Neural progenitor cell (in vitro differentiated cells): Measurements from ENCODE around the gene DVL1. TPM values are rescaled to one million over a fixed set of nuclear protein-coding genes. Genes with fewer than 3 reads are reported as not detected.

Experiments used
- DNase-seq: peaks from one replicate; pipeline ENCODE4 v3.0.0-alpha.2; 2016; ENCODE audit warnings: low spot score
- H2AFZ ChIP-seq: fragments of 200-600 bp; sonication (generic); replicated peaks from 2 replicates; pipeline ENCODE4 v1.6.1; 2016; ENCODE audit warnings: antibody characterized with exemption
- H3F3A ChIP-seq: fragments of 200-600 bp; sonication (generic); 2 replicates; pipeline ENCODE4 v1.6.1; 2016; ENCODE audit warnings: antibody characterized with exemption, low read depth
- H3K27ac ChIP-seq: fragments of 200-600 bp; sonication (generic); 2 replicates; pipeline ENCODE4 v1.5.1; 2016; ENCODE audit warnings: mild to moderate bottlenecking
- H3K27me3 ChIP-seq: fragments of 200-600 bp; sonication (generic); 2 replicates; pipeline ENCODE4 v1.6.1; 2016; ENCODE audit warnings: mild to moderate bottlenecking, moderate library complexity
- H3K36me3 ChIP-seq: fragments of 200-600 bp; sonication (generic); 2 replicates; pipeline ENCODE4 v1.5.1; 2016
- H3K4me1 ChIP-seq: fragments of 200-600 bp; sonication (generic); 2 replicates; pipeline ENCODE4 v1.6.1; 2016; ENCODE audit warnings: mixed run types
- H3K4me2 ChIP-seq: fragments of 200-600 bp; sonication (generic); 2 replicates; pipeline ENCODE4 v1.6.1; 2016
- H3K4me3 ChIP-seq: fragments of 200-600 bp; sonication (generic); 2 replicates; pipeline ENCODE4 v1.5.1; 2016
- H3K79me2 ChIP-seq: fragments of 200-600 bp; sonication (generic); 2 replicates; pipeline ENCODE4 v1.6.1; 2016; ENCODE audit warnings: low read depth
- H3K9ac ChIP-seq: fragments of 200-600 bp; sonication (generic); 2 replicates; pipeline ENCODE4 v1.6.1; 2016
- H3K9me3 ChIP-seq: fragments of 200-600 bp; sonication (generic); 2 replicates; pipeline ENCODE4 v1.5.1; 2016; ENCODE audit warnings: low read depth
- H4K20me1 ChIP-seq: fragments of 200-600 bp; sonication (generic); 2 replicates; pipeline ENCODE4 v1.6.1; 2016; ENCODE audit warnings: low read depth
- H3K27ac Mint-ChIP-seq: 3 replicates; pipeline ENCODE4 v1.8.0; 2021; ENCODE audit warnings: mixed read lengths
- H3K27me3 Mint-ChIP-seq: 2 replicates; pipeline ENCODE4 v1.8.0; 2022; ENCODE audit warnings: low read depth, mild to moderate bottlenecking, inconsistent platforms, moderate library complexity, mixed read lengths; ENCODE audit not compliant: insufficient read depth
- H3K36me3 Mint-ChIP-seq: 3 replicates; pipeline ENCODE4 v1.8.0; 2021; ENCODE audit warnings: mixed read lengths
- H3K4me1 Mint-ChIP-seq: 3 replicates; pipeline ENCODE4 v1.8.0; 2021; ENCODE audit warnings: mixed read lengths
- H3K4me3 Mint-ChIP-seq: 3 replicates; pipeline ENCODE4 v1.8.0; 2021; ENCODE audit warnings: mild to moderate bottlenecking, moderate library complexity, mixed read lengths
- H3K9me3 Mint-ChIP-seq: 3 replicates; pipeline ENCODE4 v1.8.0; 2020; ENCODE audit warnings: mixed read lengths
- EZH2 ChIP-seq: fragments of 200-600 bp; sonication (generic); IDR thresholded peaks from 2 replicates; pipeline ENCODE4 v1.6.1; 2017; ENCODE audit warnings: antibody characterized with exemption, mild to moderate bottlenecking, moderate library complexity
- EZH2phosphoT487 ChIP-seq: fragments of 200-600 bp; sonication (generic); IDR thresholded peaks from 2 replicates; pipeline ENCODE4 v1.6.1; 2017; ENCODE audit warnings: antibody characterized with exemption
- total RNA-seq: library from RNA; depleted of rRNA; stranded (reverse); fragments of >200 nt; gene quantifications from 2 replicates; pipeline ENCODE4 v1.2.3, GENCODE V29; 2015; ENCODE audit warnings: low replicate concordance
- TF ChIP-seq, protein P1 (sequence below): fragments of 200-600 bp; sonication (generic); IDR thresholded peaks from 2 replicates; pipeline ENCODE4 v1.5.1; 2017; ENCODE audit warnings: antibody characterized with exemption, mild to moderate bottlenecking

The DVL1 gene
- total RNA-seq, 1 donor from 2014 or later = 14.5 TPM

DNA sequence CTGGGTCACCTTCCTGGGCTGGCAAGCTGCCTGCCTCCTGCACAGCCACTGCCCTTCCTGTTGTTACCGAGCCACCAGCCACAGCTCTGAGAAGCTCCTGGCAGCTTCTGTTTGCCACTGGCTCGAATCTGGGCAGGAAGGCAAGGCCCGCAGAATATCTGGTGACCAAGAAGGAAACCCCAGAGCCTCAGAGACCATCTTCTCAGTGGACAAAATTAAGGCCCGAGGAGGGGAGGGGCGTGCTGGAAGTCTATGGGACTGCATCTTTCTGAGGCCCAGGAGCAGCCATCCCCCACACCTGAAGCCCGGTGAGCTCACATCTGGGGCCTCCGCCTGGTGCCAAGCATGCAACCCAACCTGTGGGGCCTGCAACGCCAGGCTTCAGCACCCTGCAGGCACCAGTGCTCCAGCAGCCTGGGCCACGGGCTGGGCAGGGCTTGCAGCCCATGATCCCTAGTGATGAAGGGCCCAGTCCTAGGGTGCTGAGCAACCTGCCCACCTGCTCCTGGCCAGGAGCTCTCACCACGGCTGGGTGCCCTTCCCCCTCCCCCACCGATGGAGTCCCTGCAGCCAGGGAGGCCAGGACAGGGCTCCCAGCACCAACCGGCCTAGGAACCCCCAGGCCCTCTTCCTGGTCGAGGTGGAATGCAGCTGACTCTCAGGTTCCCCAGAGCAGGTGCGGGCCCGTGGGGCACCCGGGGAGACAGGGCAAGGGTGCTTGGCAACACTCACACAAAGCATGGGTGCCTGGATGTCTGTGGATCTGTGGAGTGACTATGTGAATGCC lies 23.7 kb downstream of the DVL1 start:
- peaks cover 48% of the 10 kb centered on the region for H3K79me2 ChIP-seq
- H3K4me1 ChIP-seq = peaks cover 4% of the 10 kb centered on the region
- peak overlapping the region; percentile 93 for H3K9ac ChIP-seq
- H3K4me2 ChIP-seq = peak overlapping the region; percentile 99
- H4K20me1 ChIP-seq = peaks cover 59% of the 10 kb centered on the region
- Mint-ChIP-seq H3K36me3 (peaks cover 6% of the 10 kb centered on the region), H3K27ac (no peak overlapping the region), H3K9me3 (no peaks in the 10 kb centered on the region), H3K27me3 (peaks cover 11% of the 10 kb centered on the region), H3K4me3 (peak overlapping the region; percentile 79), H3K4me1 (peaks cover 11% of the 10 kb centered on the region)
- DNase-seq = no peak
- no peak for TF ChIP-seq EZH2phosphoT487
- no peak for TF ChIP-seq EZH2
- TF ChIP-seq, protein P1, sequence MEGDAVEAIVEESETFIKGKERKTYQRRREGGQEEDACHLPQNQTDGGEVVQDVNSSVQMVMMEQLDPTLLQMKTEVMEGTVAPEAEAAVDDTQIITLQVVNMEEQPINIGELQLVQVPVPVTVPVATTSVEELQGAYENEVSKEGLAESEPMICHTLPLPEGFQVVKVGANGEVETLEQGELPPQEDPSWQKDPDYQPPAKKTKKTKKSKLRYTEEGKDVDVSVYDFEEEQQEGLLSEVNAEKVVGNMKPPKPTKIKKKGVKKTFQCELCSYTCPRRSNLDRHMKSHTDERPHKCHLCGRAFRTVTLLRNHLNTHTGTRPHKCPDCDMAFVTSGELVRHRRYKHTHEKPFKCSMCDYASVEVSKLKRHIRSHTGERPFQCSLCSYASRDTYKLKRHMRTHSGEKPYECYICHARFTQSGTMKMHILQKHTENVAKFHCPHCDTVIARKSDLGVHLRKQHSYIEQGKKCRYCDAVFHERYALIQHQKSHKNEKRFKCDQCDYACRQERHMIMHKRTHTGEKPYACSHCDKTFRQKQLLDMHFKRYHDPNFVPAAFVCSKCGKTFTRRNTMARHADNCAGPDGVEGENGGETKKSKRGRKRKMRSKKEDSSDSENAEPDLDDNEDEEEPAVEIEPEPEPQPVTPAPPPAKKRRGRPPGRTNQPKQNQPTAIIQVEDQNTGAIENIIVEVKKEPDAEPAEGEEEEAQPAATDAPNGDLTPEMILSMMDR = no peak
- H3F3A ChIP-seq = peaks cover 9% of the 10 kb centered on the region
- H3K36me3 ChIP-seq = no peaks in the 10 kb centered on the region
- H3K9me3 ChIP-seq = no peaks in the 10 kb centered on the region
- no peak overlapping the region for H2AFZ ChIP-seq
- peak overlapping the region; percentile 90 for H3K4me3 ChIP-seq
- no peaks in the 10 kb centered on the region for H3K27me3 ChIP-seq
- H3K27ac ChIP-seq = no peak overlapping the region

DNA sequence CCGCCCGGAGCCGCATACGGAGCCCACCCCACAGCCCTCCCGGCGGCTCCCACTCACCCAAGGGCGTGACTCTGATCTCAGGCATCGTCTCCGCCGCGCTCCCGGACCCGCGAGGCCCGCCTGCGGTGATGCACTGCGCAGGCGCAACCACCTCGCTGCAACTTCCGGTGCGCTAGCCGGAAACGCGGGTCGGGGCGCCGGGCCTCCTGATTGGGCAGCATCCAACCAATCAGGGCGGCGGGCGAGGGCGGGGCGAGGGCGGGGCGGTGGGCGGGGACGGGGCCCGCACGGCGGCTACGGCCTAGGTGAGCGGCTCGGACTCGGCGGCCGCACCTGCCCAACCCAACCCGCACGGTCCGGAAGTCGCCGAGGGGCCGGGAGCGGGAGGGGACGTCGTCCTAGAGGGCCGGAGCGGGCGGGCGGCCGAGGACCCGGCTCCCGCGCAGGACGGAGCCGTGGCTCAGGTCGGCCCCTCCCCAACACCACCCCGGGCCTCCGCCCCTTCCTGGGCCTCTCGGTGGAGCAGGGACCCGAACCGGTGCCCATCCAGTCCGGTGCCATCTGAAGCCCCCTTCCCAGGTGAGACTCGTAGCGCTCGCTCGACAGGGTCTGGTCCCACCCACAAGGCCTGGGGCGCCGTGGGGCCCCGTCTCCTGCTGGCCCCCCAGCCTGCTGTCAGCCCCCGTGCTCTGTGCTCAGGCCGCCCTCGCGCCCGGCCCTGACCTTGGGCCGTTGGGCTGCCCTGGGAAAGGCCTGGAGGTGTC lies 24.5 kb downstream of the DVL1 start, which contains the start of the genes CPTP and INTS11:
TSS of gene CPTP (plus strand) at position 279 of the 764 bp plus-strand sequence. CDS start 2,109 bp downstream, outside the sequence.
TSS of gene INTS11 (minus strand) at position 137 of the 764 bp plus-strand sequence. CDS start at position 85, 52 bp downstream.
- peak; percentile 97 for DNase-seq
- Mint-ChIP-seq H3K27ac (peak within 1 kb of the TSS; percentile 7), H3K36me3 (peaks cover 4% of the 10 kb centered on the region), H3K4me3 (peak within 1 kb of the TSS; percentile 91), H3K4me1 (peaks cover 11% of the 10 kb centered on the region), H3K27me3 (peaks cover 10% of the 10 kb centered on the region), H3K9me3 (no peaks in the 10 kb centered on the region)
- peaks cover 4% of the 10 kb centered on the region for H3F3A ChIP-seq
- H3K4me2 ChIP-seq = peak within 1 kb of the TSS; percentile 99
- peaks cover 59% of the 10 kb centered on the region for H4K20me1 ChIP-seq
- no peaks in the 10 kb centered on the region for H3K36me3 ChIP-seq
- H2AFZ ChIP-seq = peak within 1 kb of the TSS; percentile 83
- H3K27me3 ChIP-seq = no peaks in the 10 kb centered on the region
- peak within 1 kb of the TSS; percentile 90 for H3K4me3 ChIP-seq
- H3K4me1 ChIP-seq = peaks cover 4% of the 10 kb centered on the region
- H3K27ac ChIP-seq = no peak within 1 kb of the TSS
- H3K79me2 ChIP-seq = peaks cover 56% of the 10 kb centered on the region
- peak within 1 kb of the TSS; percentile 93 for H3K9ac ChIP-seq
- TF ChIP-seq EZH2phosphoT487 = no peak
- TF ChIP-seq, protein P1 = no peak
- TF ChIP-seq EZH2 = no peak
- no peaks in the 10 kb centered on the region for H3K9me3 ChIP-seq

DNA sequence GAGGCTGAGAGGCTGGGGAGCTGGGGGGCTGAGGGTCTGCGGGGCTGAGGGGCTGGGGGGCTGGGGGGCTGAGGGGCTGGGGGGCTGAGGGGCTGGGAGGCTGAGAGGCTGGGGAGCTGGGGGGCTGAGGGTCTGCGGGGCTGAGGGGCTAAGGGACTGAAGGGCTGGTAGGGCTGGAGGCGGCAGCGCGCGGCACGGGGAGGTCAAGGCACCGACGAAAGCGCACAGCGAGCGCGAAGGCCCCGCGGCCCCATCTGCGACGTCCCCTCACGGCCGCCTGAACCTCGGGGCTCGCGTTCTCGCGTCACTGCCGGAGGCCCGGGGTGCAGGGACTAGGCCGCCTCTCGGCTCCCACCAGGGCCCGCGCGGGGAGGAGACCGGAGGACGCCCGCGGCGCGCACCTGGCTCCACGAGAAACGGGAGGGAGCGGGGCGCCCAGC lies 25.1 kb downstream of the DVL1 start:
- no peaks in the 10 kb centered on the region for H3K9me3 ChIP-seq
- H3K4me2 ChIP-seq = peak overlapping the region; percentile 99
- H3K27me3 ChIP-seq = no peaks in the 10 kb centered on the region
- Mint-ChIP-seq H3K4me3 (peak overlapping the region; percentile 88), H3K27me3 (peaks cover 10% of the 10 kb centered on the region), H3K27ac (no peak overlapping the region), H3K9me3 (no peaks in the 10 kb centered on the region), H3K4me1 (peaks cover 11% of the 10 kb centered on the region), H3K36me3 (peaks cover 6% of the 10 kb centered on the region)
- peaks cover 61% of the 10 kb centered on the region for H3K79me2 ChIP-seq
- TF ChIP-seq EZH2phosphoT487 (no peak), EZH2 (no peak)
- TF ChIP-seq, protein P1 = no peak
- H3K27ac ChIP-seq = no peak overlapping the region
- H3K4me1 ChIP-seq = peaks cover 4% of the 10 kb centered on the region
- no peaks in the 10 kb centered on the region for H3K36me3 ChIP-seq
- peak overlapping the region; percentile 90 for H3K4me3 ChIP-seq
- H2AFZ ChIP-seq = peak overlapping the region; percentile 22
- H3F3A ChIP-seq = no peaks in the 10 kb centered on the region
- no peak for DNase-seq
- H3K9ac ChIP-seq = peak overlapping the region; percentile 90
- peaks cover 59% of the 10 kb centered on the region for H4K20me1 ChIP-seq
